ENCODE results near the gene MEGF11. TPM values are rescaled to one million over a fixed set of nuclear protein-coding genes. Genes with fewer than 3 reads are reported as not detected.

The MEGF11 gene
- total RNA-seq, 2 donors from 2014 or later: not detected

DNA sequence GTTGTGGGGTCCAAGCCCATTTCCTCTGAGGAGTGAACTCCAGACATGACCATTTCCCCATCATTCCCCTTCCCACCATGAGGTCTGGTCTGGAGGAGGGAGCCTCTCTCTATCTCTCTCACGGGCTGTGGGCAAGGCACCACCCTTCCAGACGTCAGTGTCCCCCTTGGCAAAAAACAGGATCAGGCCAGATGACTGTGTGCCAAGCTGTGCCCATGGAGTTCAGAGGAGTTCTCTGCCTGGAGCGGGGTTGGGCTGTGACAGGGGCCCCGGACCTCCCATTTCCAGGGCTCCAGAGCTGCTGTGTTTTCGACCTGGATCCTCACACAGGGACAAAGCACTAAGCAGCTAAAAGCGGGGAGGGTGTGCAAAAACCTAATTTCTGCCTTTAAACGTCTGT lies 259.8 kb downstream of the MEGF11 start:
- Histone ChIP-seq H3K36me3 (no peaks in the 10 kb centered on the region), H3K9ac (ENCODE audit: low read depth in 2 of 2, low read length in 2 of 2) (no peak overlapping the region), H3K9me3 (no peaks in the 10 kb centered on the region), H3K27ac (no peak overlapping the region), H3K4me3 (no peak overlapping the region), H3K27me3 (no peaks in the 10 kb centered on the region), H3K4me1 (no peaks in the 10 kb centered on the region)
- intact Hi-C loops (cut with DNase I): no loop called here
- DNase-seq: no peak
- no peak for TF ChIP-seq CTCF (IDR thresholded peaks at IDR 0.05)

- no peak for TF ChIP-seq CTCF (IDR thresholded peaks at IDR 0.05)
- DNase-seq: no peak
- H3K4me3 ChIP-seq: no peak overlapping the region
- H3K36me3 ChIP-seq: no peaks in the 10 kb centered on the region
- H3K27me3 ChIP-seq: no peaks in the 10 kb centered on the region
- no peaks in the 10 kb centered on the region for H3K9me3 ChIP-seq
- no peak overlapping the region for H3K9ac ChIP-seq (ENCODE audit: low read depth in 2 of 2, low read length in 2 of 2)
- H3K4me1 ChIP-seq: no peaks in the 10 kb centered on the region
- no peak overlapping the region for H3K27ac ChIP-seq
- intact Hi-C loops (cut with DNase I): no loop called here
Measured at GRCh38 chr15:65993236-65993635, 260.3 kb downstream of the MEGF11 start.

DNA sequence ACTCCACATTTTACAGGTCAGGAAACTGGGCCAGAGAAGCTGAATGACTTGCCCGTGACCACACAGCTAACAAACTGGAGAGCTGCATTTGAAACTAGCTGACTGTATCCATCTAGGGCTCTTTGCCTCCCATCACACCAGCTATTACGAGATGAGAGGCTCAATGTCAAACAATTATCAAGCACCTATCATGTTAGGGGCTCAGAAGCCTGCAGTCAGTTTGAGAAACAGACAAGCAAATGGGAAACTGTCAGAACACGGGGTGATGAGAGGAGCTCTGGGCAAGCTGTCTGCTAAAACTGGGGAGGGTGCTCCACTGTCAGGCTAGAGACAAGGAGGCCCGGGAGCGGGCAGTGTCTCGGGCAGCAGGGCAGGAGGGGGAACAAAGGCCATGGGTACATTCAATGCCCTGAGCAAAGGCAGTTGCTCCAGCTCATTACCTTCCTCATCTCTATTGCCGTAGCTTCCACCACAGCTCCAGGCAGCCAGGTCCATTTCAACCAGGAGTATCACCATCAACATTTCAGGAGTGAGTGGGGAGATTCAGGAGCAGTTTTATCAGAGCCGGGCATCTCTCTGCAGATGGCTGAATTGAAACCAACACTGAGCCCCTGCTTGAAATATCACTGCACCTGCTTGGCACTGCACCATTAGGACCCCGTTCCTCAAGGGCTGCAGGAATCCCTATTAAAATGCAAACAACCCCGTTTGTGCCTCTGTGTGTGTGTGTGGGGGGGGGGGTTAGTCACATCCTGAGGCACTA lies 261.6 kb downstream of the MEGF11 start:
- Histone ChIP-seq H3K4me1 (no peaks in the 10 kb centered on the region), H3K9me3 (no peaks in the 10 kb centered on the region), H3K36me3 (no peaks in the 10 kb centered on the region), H3K27ac (no peak overlapping the region), H3K9ac (ENCODE audit: low read depth in 2 of 2, low read length in 2 of 2) (no peak overlapping the region), H3K4me3 (no peak overlapping the region), H3K27me3 (no peaks in the 10 kb centered on the region)
- intact Hi-C loops (cut with DNase I): no loop called here
- no peak for TF ChIP-seq CTCF (IDR thresholded peaks at IDR 0.05)
- DNase-seq: no peak

GRCh38 chr15:65990298-65990981 lies 263.1 kb downstream of the MEGF11 start:
- Histone ChIP-seq H3K4me1 (no peaks in the 10 kb centered on the region), H3K9ac (ENCODE audit: low read depth in 2 of 2, low read length in 2 of 2) (no peak overlapping the region), H3K9me3 (no peaks in the 10 kb centered on the region), H3K4me3 (no peak overlapping the region), H3K27ac (no peak overlapping the region), H3K27me3 (no peaks in the 10 kb centered on the region), H3K36me3 (no peaks in the 10 kb centered on the region)
- no peak for TF ChIP-seq CTCF (IDR thresholded peaks at IDR 0.05)
- DNase-seq: no peak
- intact Hi-C loops (cut with DNase I): no loop called here

GRCh38 chr15:65987100-65987499 lies 266.4 kb downstream of the MEGF11 start:
- Histone ChIP-seq H3K36me3 (no peaks in the 10 kb centered on the region), H3K27me3 (no peaks in the 10 kb centered on the region), H3K9ac (ENCODE audit: low read depth in 2 of 2, low read length in 2 of 2) (no peak overlapping the region), H3K4me3 (no peak overlapping the region), H3K27ac (no peak overlapping the region), H3K9me3 (no peaks in the 10 kb centered on the region), H3K4me1 (no peaks in the 10 kb centered on the region)
- DNase-seq: no peak
- intact Hi-C loops (cut with DNase I): no loop called here
- TF ChIP-seq CTCF (IDR thresholded peaks at IDR 0.05): no peak
